SKM-1 (cell line): ENCODE data around the gene CNTRL.
"Not testable (repeated sequence)": the region's sequence is repeated elsewhere in the genome, so short reads cannot be mapped to it uniquely, and the experiment has no call there.

Source experiments
- DNase-seq: peaks from one replicate; lab custom pipeline; 2025; ENCODE audit not compliant: unreplicated experiment; lab: John Stamatoyannopoulos, UW

CNTRL gene

DNA sequence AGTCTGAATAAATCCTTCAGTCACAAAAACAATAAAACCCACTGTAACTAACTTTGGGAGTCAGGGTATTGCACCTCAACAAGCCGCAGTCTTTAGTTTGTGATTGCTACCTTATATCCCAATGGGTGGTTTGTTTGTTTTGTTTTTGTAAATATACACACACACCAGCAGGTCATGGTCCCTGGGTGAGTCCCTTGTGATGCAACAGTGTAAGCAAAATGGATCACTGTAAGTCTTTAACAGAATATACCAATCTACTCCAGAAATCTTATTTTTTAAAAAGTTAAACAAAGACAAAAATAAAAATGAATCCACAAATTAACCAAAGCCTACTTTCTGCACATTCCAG, 104.6 kb downstream of the CNTRL start:
- not testable (repeated sequence) for DNase-seq

DNA sequence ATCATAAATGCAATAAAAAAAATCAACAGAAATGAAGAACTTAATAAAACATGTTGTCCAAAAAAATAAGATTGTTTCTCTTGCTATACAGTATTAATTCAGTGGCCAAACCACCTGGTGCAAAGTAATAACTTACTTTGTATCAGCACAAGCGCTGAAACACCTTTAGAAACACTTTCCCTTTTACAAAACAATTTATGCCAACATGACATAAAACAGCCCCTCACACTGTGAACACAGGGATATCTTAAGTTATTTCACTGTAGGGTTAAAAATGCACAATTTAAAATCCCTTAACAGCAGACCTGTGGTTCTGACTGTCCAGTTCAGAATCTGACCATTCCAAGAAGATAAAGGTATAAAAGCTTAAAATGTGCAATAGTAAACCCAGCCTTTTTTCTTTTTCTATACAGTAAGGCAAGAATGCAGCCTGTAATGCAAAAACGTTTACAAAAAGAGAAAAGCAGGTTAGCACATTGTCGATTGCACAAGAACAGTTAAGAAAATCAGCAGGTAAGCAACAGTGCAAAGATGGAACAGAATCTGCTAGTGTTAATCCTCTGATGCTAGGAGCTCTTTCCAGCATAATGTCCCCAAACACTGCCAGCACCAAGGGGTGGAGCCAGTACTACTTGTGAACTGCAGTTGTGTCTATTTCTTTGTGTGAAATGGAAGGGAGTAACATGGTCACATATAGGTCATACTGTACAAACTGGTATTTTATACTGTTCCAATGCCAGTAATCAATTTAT, 105.4 kb downstream of the CNTRL start:
- DNase-seq = no peak

DNA sequence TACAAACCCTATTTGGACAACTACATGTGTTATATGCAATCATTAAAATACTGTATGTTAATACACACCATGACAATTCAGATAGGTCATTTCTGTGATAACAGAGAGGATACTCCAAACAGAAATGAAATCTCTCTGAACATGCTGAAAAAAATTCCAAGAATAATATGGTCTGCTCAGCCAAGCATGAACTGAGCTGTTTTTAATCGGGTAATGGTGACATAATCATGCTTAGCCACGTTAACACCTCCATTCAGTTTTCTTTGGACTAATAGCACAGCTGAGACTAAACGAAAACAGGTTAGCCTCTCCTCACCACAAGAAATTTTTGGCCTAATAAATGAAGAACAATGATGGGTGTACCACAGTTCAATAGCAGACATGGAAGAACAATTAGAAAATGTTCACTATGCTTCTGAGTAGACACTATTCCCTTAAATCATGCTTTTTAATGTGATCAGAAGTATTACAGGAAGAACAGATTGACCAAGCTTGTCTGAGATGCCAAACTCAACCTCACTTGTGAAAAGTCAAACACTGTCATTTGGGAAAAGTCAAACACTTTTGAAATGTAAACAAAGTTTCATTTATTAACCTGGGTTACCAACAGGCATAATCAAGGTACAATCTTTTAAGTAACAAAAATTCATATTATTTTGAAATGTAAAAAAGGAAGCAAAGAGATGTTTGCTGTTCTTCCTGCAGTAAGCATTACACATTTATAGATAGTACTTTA, 107.5 kb downstream of the CNTRL start:
- DNase-seq = no peak

DNA sequence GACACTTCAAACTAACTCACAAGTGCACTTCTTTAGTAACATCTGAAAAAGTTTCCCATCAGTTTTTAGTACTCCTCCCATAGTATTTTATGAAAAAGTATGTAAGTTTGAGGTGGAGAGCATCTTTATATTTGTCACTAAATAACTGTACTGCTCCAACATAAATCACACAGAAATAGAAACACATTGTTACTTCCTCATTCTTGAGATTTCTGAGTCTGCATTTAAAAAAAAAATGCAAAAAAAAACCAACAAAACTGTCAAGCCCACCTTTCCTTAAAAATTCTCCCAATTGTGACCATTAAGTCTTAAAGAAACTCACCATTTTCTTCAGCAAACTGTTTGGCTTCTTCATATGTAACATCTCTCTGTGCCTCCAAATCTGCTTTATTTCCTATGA, 108.2 kb downstream of the CNTRL start:
- no peak for DNase-seq

DNA sequence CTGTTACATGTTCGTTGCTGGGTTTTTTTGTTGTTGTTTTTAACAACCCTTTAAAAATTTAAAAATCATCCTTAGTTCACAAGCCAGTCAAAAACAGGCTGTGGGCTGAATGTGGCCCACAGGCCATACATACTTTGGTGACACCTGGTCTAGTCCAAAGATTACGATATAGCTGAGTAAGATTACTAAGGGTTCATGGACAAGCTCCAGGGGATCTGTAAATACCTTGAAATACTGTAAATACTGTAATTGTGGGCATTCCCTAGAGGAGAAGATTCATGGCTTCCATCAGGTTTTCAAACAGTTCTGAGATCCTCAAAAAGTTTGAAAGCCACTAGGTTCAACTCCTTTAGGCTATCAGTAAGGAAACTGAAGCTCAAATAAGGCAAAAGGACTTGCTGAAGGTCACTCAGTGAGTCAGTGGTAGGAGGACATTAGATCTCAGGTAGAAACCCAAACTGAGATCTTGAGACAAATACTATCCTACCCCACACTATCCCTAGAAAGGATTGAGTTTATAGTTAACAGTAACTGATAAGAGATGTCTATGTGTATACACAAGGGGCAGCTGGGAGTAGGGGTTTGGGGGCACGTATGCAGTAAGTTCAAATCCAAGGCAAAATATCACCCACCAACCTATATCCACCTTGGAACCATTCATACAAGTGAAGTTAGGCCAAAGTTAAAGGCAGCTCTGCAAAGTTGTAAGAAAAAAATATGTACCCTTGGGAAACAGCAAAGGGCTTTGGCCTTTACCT, 109.1 kb downstream of the CNTRL start:
- no peak for DNase-seq

DNA sequence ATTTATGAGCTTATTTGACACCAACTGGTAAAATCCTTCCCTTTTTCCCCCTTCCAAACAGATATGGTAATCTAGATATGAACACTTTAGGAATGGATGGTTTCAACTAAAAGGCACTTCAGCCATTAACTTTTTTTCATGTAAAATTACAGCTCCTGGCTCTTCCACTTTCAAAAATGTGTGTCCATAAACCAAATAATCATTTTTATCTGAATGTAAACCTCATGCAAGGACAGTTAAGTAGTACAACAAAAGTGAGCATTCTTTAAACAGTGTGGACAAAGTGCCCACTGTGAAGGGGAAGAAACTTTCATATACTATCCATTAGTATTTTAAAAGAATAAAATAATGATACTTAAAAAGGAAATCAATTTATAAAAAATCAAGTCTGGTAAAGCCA, 109.7 kb downstream of the CNTRL start:
- DNase-seq = no peak

DNA sequence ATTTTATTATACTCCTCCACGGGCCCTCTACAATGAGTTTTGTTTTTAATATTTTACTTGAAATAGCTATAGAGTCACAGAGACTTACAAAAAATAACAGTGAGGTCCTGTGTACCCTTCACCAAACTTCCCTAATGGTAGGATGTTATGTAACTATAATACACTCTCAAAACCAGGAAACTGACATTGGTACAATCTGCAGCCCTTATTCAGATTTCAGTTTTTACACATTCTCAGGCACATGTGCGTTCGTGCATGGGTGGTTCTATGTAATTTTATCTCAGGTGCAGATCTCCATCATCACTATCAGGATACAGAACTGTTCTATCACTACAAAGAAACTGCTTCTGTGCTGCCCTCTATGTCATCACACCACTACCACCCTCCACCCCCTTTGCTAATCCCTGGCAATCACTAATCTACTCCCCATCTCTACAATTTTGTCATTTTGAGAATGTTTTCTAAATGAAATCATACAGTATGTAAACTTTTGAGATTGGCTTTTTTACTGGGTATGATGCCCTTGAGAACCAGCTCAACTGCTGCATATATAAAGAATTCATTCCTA, 110.5 kb downstream of the CNTRL start:
- no peak for DNase-seq

DNA sequence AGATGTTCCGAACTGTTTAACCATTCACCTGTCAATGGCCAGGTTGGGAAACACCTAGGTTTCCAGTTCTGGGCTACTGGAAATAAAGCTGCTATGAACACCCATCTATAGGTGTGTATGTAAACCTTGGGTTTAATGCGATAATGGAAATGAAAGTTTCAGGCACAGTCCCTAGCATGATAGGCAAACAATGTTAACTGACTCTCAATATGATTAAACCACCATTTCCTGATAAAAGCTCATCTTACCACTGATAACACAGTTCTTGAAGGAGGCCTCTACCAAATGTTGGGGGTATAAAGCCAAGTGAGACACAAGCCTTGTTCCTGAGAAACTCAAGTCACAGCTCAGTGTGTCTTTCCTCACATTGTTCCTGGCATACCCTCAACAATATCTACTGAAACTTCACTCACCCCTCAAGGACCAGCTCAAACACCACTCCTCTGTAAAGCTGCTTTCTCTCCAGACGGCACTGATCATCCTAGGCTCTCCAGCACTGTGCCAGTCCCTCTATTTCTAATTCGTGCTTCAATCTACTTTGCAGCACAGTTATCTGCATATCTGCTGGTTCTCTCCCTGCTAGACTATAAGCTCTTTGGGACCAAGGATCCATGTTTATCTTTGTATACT, 111.1 kb downstream of the CNTRL start:
- no peak for DNase-seq

DNA sequence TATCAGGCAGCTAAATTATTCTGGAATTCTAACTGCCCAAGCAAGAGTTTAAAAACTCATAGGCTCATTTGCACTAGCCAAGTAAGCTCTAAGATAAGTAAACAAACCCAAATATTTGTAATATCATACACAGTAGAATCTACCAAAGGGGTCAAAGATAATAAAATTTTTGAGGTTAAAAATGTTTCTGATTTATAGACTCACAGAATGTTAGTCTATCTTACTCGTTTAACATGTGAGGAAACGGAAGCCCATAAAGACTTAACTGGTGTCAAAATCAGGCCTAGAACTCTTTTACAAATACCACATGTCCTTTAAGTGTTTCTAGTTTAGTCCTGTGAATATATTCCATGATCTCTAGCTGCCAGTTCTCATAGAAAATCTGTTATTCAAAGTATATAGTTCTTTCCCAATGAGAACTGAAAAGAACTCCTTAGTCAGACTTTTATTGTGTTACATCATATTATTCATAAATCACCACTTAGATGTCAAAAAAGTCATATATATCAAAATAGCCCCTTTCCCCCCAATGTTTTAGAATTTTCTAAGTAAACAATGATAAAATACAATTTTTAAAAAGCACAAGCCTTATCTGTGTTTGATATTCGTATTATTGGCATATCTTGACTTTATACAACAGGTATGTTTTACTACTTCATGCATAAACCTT, 113.0 kb downstream of the CNTRL start:
- DNase-seq = no peak

DNA sequence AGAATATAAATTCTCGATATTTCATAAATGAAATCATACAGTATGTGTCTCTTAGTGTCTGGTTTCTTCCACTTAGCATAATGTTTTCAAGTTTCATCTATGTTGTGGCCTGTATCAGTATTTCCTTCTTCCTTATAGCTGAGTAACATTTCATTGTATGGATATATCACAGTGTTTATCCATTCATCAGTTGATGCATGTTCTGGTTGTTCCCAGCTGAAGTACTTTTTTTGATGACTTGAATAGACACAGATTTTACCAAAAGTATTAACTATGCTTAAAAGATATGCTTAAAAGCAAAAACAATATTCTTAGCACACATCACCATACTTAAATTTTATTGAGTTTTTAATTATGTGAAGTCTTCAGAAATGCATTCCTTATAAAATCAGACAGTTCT, 114.3 kb downstream of the CNTRL start:
- no peak for DNase-seq

DNA sequence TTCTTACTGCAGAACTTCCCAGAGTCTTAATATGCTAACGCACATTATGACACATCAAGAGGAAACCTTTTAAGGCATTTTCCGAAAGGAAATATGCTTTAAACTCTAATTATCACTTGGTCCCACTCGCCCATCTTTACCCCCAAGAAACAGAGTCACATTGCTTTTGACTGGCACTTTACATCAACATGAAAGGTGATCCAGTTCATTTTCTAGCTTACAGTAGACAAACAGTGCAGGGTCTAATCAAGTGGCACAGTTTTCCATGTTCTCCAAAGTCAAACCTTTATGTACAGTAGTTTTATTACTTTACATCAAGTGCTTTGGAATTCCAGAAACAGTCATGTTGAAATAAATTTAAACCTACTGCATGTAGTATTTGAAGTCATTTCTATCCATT, 114.9 kb downstream of the CNTRL start:
- no peak for DNase-seq

DNA sequence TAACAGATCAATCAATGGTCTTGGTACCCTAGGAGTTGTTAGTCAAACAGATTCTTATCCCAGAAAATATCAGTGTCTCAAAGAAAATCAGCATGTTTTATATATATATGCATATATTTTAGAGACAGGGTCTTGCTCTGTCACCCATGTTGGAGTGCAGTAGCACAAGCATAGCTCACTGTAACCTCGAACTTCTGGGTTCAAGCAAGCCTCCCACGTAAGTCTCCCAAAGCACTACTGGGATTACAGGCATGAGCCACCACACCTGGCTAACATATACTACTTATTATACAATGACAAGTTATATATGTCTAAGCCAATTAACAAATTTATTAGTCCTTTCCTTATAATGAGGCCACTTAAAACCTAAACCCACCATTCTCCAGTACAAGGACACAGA, 116.5 kb downstream of the CNTRL start:
- DNase-seq = no peak

DNA sequence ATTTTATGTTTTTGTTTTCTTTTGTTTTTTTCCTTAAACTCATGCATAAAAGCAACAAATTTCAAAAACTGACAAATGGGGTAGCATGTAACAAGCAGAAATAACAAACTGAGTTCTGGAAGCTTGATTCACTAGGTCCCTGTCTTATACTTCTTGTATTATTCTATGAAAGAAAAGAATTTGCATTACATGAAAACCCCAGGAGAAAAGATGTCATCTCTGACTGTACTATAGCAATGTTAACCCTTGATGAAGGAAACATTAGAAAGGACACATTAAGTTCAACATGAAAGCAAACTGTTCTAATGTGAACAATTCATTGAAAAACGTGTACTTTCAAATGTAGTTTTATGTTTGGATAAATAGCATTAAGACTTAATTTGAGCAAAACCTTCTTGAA, 117.8 kb downstream of the CNTRL start:
- no peak for DNase-seq

DNA sequence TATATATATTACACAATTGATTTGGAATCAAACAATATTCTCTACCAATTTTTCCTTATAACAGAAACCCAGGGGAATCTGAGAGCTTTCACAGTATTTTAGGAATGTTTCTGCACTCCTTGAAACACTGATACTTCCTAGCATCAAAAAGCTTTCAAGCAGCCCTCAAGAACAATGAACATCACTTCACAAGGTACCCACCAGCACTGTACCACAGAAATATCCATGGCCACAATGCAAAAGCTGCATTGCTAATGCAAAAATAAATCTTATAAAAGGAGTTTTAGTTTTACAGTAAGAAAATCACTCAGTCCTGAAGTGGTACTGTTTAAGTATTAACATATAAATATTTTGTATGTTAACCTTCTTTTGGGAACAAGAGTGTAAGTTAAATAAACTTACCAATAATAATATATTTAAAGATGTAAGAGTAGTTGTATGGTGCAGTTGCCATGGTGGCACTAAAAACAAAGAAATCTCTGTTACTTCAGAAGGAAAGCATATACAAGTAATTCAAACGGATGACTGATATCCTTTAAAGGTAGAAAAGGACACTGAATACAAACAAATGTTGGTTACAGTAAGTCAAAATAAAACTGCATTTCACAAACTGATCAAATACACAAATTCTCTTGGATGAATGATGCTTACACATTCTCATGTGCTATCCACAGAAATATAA, 118.3 kb downstream of the CNTRL start:
- no peak for DNase-seq

DNA sequence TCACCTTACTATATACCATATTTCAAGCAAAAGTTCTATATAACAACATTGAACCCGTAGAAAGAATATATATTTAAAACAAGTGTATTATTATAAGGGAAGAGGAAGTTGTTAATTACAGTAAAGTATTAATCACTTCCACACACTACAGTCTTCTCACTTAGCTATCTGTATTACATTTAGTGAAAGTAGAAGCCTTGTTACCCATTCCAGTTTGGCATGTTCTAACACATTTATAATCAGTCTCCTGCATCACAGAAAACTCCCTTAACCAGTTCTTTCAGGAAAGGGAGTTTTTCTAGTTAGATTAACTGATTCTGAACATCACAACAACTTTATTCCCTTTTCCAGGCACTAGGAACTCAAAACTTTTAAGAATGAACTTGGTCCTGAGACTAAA, 120.0 kb downstream of the CNTRL start:
- no peak for DNase-seq

DNA sequence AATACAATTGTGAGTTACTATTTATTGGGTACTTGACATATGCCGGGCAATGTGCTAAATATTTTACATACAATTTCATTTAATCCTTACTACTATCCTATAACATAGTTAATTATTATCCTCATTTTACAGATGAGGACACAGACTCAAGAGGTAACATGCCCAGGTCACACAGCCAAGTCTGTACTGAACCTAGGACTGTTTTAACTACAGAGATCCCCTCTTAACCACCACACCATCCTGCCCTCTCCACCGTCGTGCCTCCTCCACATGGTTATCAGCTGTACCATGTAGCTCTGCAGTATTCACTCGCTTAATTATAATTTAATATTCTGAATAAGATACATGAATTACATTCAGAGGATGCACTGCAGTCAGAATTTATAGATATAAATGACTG, 121.6 kb downstream of the CNTRL start:
- DNase-seq = no peak

DNA sequence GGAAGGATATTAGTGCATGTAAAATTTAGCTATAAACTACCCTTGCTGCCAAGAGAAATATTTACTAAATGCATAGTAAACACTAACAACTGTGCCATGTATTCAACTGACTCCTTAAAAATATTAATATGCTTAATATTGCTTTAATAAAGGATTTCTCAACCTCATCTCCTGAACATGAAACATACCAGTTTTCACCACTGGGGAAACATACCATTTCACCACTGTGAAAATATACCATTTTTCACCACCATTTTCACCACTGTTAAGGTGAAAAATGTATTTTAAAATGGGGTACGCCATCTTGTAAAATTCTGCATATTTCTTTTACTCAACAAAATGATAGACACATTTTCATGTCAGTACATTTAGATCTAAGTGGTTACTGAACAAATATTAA, 122.4 kb downstream of the CNTRL start:
- DNase-seq = no peak

DNA sequence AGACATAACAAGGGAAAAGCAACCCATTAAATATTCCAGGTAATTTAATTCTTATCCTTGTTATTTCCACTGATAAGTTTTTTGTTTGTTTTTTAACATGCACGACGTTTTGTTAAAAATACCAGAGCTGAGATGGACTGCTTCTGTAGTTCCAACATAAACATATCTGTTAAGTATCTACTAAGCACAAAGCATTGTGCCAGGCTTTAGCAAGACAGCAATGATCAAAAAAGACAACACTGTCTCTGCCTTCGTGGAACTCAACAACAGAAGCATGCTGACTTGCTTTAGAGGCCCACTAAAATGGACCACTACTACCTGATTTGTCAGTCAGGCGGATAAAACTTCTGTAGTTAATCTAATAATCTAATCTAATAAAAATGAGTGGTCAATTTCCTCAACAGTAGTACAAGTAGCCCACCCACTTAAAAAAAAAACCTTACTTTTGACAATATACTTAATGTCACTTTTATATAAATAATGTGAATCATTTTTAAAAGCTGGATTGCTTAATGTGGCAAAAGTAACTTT, 123.8 kb downstream of the CNTRL start:
- DNase-seq = no peak

DNA sequence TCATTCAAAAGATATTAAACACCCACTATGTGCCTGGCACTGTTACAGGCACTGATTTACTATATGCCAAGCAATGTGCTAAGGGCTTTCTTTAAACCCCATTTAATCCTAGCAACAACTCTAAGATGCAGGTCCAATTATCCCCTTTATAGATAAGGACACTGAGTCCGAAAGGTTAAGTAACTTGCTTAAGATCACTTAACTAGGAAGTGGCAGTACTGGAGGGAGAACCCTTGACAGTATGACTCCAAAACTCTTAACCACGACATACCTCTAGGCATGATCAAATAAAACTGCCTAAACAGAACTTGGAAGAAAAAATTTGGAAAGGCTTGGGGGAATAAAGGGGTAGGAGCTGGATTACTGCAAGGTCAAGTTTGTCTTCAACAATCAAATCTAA, 125.2 kb downstream of the CNTRL start:
- DNase-seq = no peak

DNA sequence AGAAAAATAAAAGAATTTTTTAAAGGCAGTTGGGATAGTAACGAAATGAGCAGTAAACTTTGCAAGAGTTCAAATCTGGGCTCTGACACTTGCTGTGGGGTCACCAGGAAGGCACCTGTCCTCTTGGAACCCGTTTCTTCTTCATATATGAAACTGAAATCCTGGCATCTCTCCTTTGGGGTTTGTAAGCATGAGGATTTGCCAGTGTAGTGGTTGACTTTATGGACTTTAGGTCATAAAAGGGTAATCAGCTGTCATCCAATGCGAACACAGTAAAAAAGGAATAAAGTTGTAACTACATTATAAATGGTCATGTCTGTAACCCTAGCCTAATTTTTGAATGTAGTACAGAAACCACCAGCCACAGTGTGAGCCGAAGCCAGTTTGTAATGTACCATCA, 125.6 kb downstream of the CNTRL start:
- DNase-seq = no peak
